Activated CD4-positive, alpha-beta T cell treated with anti-CD3 and anti-CD28 coated beads for 24 hours (primary cell): ENCODE data around the gene DOCK2.

Experiments used
- DNase-seq, 2 donors: peaks; one replicate each; pipeline ENCODE4 v3.0.0-alpha.2; 2020; ENCODE audit warnings: low read depth in 2 of 2

DOCK2 gene

GRCh38 chr5:169688106-169688505 is 51.0 kb downstream of the DOCK2 start:
- DNase-seq, result no peak

DNA sequence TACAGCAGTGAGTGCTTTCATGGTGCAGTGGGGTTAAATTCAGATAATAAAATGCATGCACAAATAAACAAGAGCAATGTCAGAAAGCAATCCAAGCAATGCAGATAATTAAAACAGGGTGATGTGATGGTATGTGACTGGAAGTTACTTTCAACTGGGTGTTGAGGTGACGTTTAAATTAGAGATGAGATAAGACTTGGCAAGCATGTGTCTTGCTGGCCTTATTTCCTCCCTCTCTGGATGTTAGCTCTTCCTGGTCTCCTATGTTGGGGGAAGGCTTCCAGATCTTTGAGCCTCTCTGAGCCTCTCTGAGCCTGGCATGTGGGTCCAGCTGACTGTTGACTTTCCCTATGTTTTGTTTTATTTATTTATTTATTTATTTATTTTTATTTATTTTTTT is 54.4 kb downstream of the DOCK2 start:
- DNase-seq, result no peak

- no peak for DNase-seq
Measured at GRCh38 chr5:169694091-169694625, 57.1 kb downstream of the DOCK2 start.

GRCh38 chr5:169695025-169695625 is 58.0 kb downstream of the DOCK2 start:
- no peak for DNase-seq

DNA sequence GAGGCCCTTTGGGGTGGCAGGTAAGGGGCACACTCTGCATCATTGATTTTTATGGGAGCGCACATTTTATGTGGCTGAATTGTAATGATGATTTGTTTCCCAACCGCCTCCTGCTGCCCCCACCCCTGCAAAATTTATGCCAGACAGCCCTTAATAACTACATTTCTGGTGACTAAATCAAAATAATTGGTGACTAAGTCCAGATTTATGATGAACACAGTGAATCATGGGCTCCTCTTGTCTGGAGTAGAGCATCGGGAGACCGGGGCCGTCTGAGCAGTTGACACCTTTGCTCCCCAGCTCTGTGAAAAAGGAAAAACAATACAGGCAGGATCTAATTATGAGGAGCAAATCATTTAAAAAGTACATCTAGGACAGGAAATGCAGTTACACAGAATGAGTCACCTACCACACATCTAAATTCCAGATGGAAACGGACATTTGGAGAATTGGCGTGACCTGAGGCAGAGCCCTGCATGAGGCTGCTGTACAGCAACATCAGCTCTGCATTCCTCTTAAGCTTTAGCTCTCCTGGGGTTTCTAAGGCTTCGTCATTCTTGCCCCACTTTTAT is 58.9 kb downstream of the DOCK2 start:
- DNase-seq, result no peak

GRCh38 chr5:169696621-169697510 is 59.8 kb downstream of the DOCK2 start:
- DNase-seq, result no peak

- DNase-seq, result no peak
Measured at GRCh38 chr5:169697511-169697890, 60.4 kb downstream of the DOCK2 start.

DNA sequence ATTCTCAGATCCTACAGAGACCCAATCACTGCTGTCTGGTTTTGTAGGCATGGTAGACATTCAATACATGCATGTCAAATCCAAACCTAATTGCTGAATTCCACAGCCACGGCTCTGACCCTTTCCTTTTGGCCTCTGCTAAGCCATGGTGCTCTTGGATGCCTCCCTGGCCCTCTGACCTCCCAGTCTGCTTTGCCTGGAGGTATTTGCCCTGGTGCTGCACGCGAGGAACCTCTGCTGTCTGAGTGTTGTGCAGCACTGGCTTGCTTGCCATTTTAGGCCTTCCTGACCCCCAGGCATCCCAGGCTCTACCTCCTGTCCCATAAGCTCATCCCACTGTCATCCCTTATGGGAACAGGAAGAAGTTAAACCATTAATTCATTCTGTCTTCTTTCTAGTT is 60.9 kb downstream of the DOCK2 start:
- DNase-seq, result no peak

- no peak for DNase-seq
Measured at GRCh38 chr5:169700611-169701010, 63.5 kb downstream of the DOCK2 start.

DNA sequence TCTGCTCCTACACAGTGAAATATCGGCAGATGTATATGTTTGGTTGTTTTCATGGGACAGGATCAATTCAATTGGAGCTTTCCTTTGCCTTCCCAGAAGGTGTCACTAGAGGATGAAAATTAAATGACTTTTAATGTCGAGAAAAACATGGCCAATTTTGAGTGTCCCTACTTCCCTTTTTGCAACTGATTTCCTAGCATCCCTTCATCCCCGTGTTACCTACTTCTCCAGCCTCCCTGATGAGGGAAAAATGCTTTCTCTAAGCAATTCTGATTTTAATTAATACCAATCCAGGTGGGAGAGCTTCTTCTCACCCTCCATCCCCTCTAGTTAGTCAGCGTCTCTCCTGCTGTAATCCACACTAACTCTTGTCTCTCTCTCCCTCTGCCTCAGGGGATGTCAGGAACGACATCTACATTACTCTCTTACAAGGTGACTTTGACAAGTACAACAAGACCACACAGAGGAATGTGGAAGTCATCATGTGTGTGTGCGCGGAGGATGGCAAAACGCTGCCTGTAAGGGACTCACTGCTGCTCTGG is 64.9 kb downstream of the DOCK2 start:
- no peak for DNase-seq

DNA sequence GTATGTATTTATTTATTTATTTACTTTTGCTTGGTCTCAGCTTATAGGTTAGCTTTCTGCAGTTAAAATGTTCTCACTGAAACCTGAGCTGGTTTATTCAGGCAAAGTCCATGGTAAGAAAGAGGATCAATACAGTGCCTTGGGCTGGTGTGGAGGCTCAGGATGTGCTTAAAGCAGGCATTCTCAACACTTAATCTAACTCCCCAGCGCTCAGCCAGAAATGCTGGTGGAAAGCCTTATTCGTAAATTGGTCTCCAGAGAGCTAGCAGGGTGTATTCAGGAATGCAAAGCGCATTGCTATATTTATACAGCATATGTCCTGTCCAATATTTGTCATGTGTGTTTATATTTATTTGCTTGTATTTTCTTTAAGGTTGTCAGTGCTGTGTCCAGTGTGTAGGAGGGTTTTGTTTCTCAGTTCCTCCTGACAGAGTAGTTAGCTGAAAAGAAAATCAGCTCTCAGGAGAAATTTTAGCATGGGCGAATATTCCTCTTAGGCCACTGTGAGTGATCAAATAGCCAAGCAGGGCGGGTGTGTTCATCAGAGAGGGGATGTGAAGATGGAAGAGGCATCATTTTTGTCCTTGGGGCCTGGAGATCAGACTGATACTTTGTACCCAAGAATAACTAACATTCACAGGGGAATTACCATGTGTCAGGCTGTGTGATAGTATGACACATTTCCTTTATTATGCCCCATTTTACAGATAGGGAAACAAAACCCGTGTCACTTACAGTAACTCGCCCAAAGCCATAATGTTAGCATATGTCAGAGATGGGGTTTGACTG is 65.8 kb downstream of the DOCK2 start:
- no peak for DNase-seq

DNA sequence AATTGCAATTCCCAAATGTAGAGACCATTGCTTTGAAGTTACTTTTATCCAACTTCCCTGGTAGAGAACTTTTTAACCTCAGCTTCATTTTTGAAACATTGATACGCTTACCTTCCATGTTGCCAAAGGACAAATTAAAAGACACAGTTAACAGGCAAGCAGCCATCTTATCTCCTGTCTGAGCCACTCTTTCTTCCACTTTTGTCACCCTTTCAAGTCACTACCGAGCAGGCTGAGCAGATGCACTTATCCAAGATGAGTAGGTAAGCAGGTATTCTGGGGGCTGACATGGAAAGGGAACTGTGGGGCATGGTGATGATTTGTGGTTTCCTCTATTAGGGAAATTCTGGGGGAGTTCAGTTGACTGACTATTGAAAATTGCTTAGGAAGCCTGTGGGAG is 66.7 kb downstream of the DOCK2 start:
- no peak for DNase-seq

- DNase-seq, result no peak
Measured at GRCh38 chr5:169705322-169705721, 68.2 kb downstream of the DOCK2 start.

- no peak for DNase-seq
Measured at GRCh38 chr5:169706071-169706470, 69.0 kb downstream of the DOCK2 start.

DNA sequence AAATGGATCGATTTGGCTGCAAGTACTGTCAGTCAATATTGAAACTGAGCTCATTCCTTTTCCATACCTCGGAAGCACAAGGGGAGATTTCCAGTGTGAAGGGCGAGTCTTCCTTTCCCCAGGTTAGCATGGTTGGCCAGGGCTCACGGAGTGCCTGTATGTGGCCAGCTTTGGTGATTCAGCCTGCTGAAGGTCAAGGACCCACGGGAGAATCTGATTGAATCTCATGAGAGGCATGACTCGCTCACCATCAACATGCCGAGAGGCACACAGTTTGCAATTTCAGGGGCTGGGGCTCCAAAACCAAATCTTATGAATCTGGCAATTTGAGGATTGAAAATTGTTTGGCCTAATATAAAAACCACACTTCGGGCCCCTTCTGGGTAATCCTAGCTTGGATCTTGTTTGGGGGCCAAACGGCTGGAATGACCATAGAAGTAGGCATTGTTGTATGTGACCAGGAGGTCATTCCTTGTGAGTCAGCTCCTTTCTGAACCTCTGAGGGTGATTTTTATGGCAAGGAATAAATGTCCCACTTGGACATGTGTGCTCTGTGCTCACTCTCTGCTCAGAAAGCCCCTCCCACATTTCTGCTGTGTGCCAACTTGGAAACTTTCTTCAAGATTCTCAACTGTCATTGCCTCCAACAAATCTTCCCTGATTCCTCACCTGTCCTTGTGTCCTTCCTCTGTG is 69.8 kb downstream of the DOCK2 start:
- DNase-seq, result no peak

GRCh38 chr5:169707686-169708085 is 70.6 kb downstream of the DOCK2 start:
- no peak for DNase-seq

DNA sequence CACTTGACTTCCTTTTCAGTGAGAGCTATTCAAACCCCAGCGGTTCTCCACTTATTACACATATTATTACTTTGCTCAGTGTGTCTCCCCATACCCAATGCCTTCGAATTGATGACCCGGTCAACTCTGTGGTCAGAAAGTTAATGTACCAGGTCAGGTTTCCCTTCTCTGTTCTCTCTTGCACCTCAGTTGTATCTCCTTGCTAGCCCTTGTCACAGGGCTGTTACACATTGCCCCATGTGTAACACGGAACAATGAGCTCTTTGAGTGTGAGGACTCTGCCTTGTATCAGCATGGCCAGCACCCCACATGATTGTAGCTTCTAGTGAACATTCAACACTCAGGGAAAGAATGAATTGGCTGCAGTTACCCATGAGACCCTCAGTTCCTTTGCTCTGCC is 73.6 kb downstream of the DOCK2 start:
- DNase-seq, result no peak

DNA sequence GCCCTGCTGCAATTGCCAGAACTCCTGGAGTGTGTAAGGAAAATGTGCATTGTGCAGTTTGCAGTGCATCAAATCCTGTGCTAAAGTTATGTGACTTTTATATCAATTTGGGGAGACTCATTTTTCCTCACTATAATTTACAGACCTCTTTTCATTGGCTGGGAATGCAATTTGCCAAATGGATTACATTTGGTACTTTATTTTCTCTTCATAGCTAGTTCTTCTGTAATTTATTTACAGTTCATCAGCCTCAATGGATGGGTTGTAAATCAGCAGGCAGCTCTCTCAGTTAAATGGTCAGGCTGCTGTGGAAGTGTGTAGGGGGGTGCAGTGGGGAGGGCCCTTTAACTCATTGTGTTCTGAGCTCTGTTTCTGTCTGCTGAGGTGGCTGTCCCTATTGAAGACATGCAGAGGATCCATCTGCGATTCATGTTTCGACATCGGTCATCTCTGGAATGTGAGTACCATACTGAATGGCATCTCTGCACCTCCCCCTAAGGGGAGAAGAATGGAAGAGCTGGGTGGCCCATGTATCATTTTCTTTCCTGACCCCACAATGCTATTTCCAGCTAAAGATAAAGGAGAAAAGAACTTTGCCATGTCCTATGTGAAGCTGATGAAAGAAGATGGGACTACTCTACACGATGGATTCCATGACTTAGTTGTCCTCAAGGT is 74.6 kb downstream of the DOCK2 start:
- no peak for DNase-seq

- no peak for DNase-seq
Measured at GRCh38 chr5:169712428-169712827, 75.4 kb downstream of the DOCK2 start.

DNA sequence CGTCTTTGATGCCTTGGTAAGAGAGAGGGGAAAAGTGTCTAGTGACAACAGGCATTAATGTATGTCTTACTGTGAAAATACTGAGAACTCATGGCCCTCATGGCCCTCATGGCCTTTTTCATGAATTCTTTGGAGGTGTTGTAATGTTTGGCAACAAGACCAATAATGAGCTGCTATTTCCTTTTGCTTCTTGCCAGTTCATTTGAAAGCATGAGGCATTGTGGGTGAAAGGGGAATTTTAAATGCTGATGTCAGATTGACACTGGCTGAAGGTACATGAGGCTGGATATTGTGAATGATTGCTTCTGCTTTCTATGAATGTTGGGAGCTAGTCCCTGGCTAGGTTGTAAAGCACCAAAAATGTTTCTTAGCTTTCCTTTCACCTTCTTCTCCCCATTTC is 79.2 kb downstream of the DOCK2 start:
- DNase-seq, result no peak

DNA sequence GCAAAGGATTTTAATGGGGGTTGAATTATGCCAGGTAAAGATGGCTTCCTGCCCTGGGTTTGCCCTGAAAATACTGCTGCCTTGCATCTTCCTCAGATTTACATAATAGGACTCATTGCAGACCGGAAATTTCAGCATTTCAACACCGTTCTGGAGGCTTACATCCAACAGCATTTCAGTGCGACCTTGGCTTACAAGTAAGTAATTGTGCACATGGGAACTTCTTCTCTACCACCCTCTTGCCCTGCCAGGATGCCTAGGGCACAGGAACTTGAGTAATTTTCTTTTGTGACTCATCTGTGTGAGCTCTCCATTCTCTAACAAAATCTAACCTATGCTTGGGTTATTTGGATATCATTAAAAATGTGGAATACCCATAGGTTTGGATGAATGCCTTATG is 80.2 kb downstream of the DOCK2 start:
- no peak for DNase-seq
